ENCODE results near the gene PCSK5. TPM values are rescaled to one million over a fixed set of nuclear protein-coding genes. Genes with fewer than 3 reads are reported as not detected.
A peak's percentile ranks its signal among the peaks of the same experiment; 100 is the strongest.

Gene PCSK5
- total and polyA plus RNA-seq, 2 donors (not counting 3 experiments of a cell fraction or from before 2014, with no cell fraction given), result 2.6 to 4.8 TPM

- no peak overlapping the region for H2AFZ ChIP-seq (ENCODE audit: low read depth, low read length)
- FAIRE-seq (no peak), DNase-seq (ENCODE audit: low read depth, low spot score) (peak; percentile 60)
- H3K79me2 ChIP-seq (ENCODE audit: control insufficient read depth, insufficient read depth, low read length), result no peaks in the 10 kb centered on the region
- no peak overlapping the region for H3K4me2 ChIP-seq (ENCODE audit: insufficient read depth, low read length)
- H3K9me1 ChIP-seq (replicated peaks; ENCODE audit: control insufficient read depth, extremely low read depth, insufficient read depth, low read length), result no peaks in the 10 kb centered on the region
- dilution Hi-C loops (cut with MboI; ENCODE audit: extremely low pct_ligation_motif_present, low sequenced_read_pairs) (no loop called here), intact Hi-C loops (cut with micrococcal nuclease) (loop anchor here (10.0 kb wide), 1 partner anchor 1089 kb away; no protein-coding TSS in a partner anchor)
- no TSS peak for BruUV-seq (replicated peaks)
- no peak overlapping the region for H3K9ac ChIP-seq (replicated peaks; ENCODE audit: extremely low read depth, insufficient read depth, low read length)
- no peaks in the 10 kb centered on the region for H4K20me1 ChIP-seq (replicated peaks; ENCODE audit: control insufficient read depth, extremely low read depth, insufficient read depth, low read length)
- H3K4me1 ChIP-seq (ENCODE audit: control insufficient read depth, extremely low read depth, insufficient read depth, low read length), result no peaks in the 10 kb centered on the region
- H3K27me3 ChIP-seq (ENCODE audit: control insufficient read depth in 2 of 2, insufficient read depth in 2 of 2, low read length in 2 of 2), result peaks cover 5 to 6% of the 10 kb centered on the region in 2 experiments
- no peaks in the 10 kb centered on the region for H3K36me3 ChIP-seq (ENCODE audit: control insufficient read depth in 2 of 2, extremely low read depth in 1 of 2, insufficient read depth in 2 of 2, low read length in 2 of 2)
- POLR2A ChIA-PET, result no interaction called here
- no peak overlapping the region for H3K4me3 ChIP-seq (replicated peaks in 1 of 3; ENCODE audit: insufficient read depth in 1 of 3, low read depth in 1 of 3, low read length in 3 of 3)
- H3K9me3 ChIP-seq (replicated peaks; ENCODE audit: control insufficient read depth, insufficient read depth, low read length), result no peaks in the 10 kb centered on the region
- no peak overlapping the region for H3K27ac ChIP-seq (ENCODE audit: insufficient read depth, low read depth, low read length)
- TF ChIP-seq MYC (IDR thresholded peaks at IDR 0.05; ENCODE audit: low read depth, low read length), result no peak
- no peak for TF ChIP-seq FOS (IDR thresholded peaks at IDR 0.05; ENCODE audit: borderline replicate concordance, insufficient read depth, low read length)
- no peak for TF ChIP-seq EZH2 (IDR thresholded peaks at IDR 0.05; ENCODE audit: borderline replicate concordance, low read depth, low read length, severe bottlenecking)
- TF ChIP-seq, protein P1, sequence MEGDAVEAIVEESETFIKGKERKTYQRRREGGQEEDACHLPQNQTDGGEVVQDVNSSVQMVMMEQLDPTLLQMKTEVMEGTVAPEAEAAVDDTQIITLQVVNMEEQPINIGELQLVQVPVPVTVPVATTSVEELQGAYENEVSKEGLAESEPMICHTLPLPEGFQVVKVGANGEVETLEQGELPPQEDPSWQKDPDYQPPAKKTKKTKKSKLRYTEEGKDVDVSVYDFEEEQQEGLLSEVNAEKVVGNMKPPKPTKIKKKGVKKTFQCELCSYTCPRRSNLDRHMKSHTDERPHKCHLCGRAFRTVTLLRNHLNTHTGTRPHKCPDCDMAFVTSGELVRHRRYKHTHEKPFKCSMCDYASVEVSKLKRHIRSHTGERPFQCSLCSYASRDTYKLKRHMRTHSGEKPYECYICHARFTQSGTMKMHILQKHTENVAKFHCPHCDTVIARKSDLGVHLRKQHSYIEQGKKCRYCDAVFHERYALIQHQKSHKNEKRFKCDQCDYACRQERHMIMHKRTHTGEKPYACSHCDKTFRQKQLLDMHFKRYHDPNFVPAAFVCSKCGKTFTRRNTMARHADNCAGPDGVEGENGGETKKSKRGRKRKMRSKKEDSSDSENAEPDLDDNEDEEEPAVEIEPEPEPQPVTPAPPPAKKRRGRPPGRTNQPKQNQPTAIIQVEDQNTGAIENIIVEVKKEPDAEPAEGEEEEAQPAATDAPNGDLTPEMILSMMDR (IDR thresholded peaks at IDR 0.05; ENCODE audit: extremely low read depth in 1 of 2, insufficient read depth in 1 of 2, low read depth in 1 of 2, low read length in 2 of 2), result no peak
- no peak for TF ChIP-seq POLR2AphosphoS5 (IDR thresholded peaks at IDR 0.05; ENCODE audit: insufficient read depth, low read depth, low read length)
- no peak for TF ChIP-seq GATA2 (IDR thresholded peaks at IDR 0.05; ENCODE audit: insufficient read depth, insufficient read length, low read depth, low read length)
- no peak for TF ChIP-seq JUN (IDR thresholded peaks at IDR 0.05; ENCODE audit: borderline replicate concordance, insufficient read depth, insufficient read length, low read depth)
- CTCF ChIA-PET, result interaction anchor here (1.6 to 3.5 kb wide), 8 partner anchors 9 to 1090 kb away, joined by 6 to 57 read pairs (median 16); partner anchors contain the start of gene PCSK5
These were observed 26.2 kb upstream of the PCSK5 start for GRCh38 chr9:75864266-75864665.
